IgD-negative memory B cell (primary cell): Measurements from ENCODE around the gene POLR2L. TPM values are rescaled to one million over a fixed set of nuclear protein-coding genes. Genes with fewer than 3 reads are reported as not detected.

Experiments used
- H3K27ac Mint-ChIP-seq, 3 donors: one replicate each; pipeline ENCODE4 v1.8.0; 2020 to 2022; ENCODE audit warnings: mild to moderate bottlenecking in 3 of 3, mixed read lengths in 3 of 3, moderate library complexity in 1 of 3
- H3K27me3 Mint-ChIP-seq: one replicate; pipeline ENCODE4 v1.8.0; 2021; ENCODE audit warnings: mixed read lengths
- H3K36me3 Mint-ChIP-seq: one replicate; pipeline ENCODE4 v1.8.0; 2020; ENCODE audit warnings: mild to moderate bottlenecking, mixed read lengths
- H3K4me1 Mint-ChIP-seq, 3 donors: one replicate each; pipeline ENCODE4 v1.8.0; 2020 to 2022; ENCODE audit warnings: mixed read lengths in 3 of 3, mild to moderate bottlenecking in 1 of 3
- H3K4me3 Mint-ChIP-seq, 4 donors: one replicate each; pipeline ENCODE4 v1.8.0; 2020 to 2022; ENCODE audit warnings: mild to moderate bottlenecking in 4 of 4, mixed read lengths in 4 of 4, moderate library complexity in 3 of 4
- H3K9me3 Mint-ChIP-seq, 3 donors: one replicate each; pipeline ENCODE4 v1.8.0; 2020 to 2021; ENCODE audit warnings: mixed read lengths in 3 of 3, mild to moderate bottlenecking in 1 of 3
- polyA plus RNA-seq: library from polyadenylated mRNA; unstranded; fragments of 300-500 nt; fragmentation: Illumina TruSeq; gene quantifications from one replicate; pipeline ENCODE4 v1.2.3, GENCODE V29; 2021

The POLR2L gene
- polyA plus RNA-seq, 1 donor from 2014 or later, result 96.7 TPM

DNA sequence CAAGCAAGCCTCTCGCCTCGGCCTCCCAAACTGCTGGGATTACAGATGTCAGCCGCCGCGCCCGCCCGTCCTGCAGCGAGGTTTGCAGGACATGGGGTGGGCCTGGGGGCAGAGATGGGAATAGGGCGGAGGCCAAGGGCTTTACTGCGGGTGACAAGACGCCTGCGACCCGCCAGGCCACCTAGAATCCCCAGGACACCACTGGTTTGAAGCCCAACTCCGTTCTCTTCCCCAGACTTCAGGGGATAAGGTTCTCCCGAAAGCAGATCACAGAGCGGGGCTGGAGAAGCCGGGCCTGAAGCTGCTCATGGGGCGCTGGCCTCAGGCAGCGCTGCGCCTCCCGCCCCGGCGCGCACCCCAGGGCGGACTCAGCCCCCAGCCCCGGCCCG is 354 bp downstream of the POLR2L start:
- Mint-ChIP-seq H3K36me3 (no peaks in the 10 kb centered on the region), H3K27me3 (peaks cover 2% of the 10 kb centered on the region), H3K9me3 (no peaks in the 10 kb centered on the region), H3K4me1 (peaks cover 0 to 17% (median 6%) of the 10 kb centered on the region in 3 donors), H3K27ac (peak overlapping the region in 2 of 3 donors; percentile 63 to 72), H3K4me3 (peak overlapping the region; percentile 86 to 95 (median 89))

DNA sequence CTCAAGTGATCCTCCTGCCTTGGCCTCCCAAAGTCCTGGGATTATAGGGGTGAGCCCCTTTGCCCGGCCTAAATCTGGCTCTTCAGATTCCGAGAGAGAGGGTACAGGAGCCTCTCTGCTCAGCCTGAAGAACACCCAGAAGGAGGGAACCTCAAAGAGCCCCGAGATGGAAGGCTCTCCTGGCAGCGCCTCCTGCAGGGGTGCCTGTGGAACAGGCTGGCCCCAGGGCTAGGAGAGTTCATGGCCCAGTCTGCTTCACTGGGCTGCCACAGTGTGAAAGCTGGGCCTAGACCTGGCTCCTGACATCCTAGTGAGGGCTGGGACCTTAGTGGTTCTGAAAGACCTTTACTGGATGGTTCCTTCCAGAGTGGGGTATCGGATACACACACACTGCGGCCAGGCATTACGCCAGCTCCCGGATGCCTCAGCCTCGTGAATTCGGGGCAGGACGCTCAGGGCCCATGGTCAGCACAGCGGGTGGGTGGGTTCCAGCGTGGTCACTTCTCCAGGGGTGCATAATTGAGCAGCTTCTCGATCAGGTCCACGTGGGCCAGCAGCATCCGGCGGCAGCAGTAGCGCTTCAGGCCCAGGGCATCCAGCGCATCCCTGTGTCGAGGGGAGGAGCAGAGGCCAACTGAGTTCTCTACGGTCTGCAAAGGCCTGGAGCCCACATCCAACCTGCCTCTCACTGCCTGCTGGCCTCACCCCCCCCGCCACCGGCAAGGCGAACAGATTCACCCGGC is 2.3 kb downstream of the POLR2L start:
- Mint-ChIP-seq H3K36me3 (peaks cover 2% of the 10 kb centered on the region), H3K4me1 (peaks cover 0 to 17% (median 8%) of the 10 kb centered on the region in 3 donors), H3K4me3 (peak overlapping the region in 3 of 4 donors; percentile 25 to 90 (median 58)), H3K27me3 (peaks cover 2% of the 10 kb centered on the region), H3K27ac (peak overlapping the region in 1 of 3 donors; percentile 79), H3K9me3 (no peaks in the 10 kb centered on the region)

- Mint-ChIP-seq H3K27ac (no peak overlapping the region), H3K36me3 (peaks cover 2% of the 10 kb centered on the region), H3K9me3 (no peaks in the 10 kb centered on the region), H3K4me1 (peaks cover 2 to 17% (median 8%) of the 10 kb centered on the region in 3 donors), H3K27me3 (peaks cover 2% of the 10 kb centered on the region), H3K4me3 (peak overlapping the region in 1 of 4 donors; percentile 90)
Measured at GRCh38 chr11:839280-839623, 3.1 kb downstream of the POLR2L start.

DNA sequence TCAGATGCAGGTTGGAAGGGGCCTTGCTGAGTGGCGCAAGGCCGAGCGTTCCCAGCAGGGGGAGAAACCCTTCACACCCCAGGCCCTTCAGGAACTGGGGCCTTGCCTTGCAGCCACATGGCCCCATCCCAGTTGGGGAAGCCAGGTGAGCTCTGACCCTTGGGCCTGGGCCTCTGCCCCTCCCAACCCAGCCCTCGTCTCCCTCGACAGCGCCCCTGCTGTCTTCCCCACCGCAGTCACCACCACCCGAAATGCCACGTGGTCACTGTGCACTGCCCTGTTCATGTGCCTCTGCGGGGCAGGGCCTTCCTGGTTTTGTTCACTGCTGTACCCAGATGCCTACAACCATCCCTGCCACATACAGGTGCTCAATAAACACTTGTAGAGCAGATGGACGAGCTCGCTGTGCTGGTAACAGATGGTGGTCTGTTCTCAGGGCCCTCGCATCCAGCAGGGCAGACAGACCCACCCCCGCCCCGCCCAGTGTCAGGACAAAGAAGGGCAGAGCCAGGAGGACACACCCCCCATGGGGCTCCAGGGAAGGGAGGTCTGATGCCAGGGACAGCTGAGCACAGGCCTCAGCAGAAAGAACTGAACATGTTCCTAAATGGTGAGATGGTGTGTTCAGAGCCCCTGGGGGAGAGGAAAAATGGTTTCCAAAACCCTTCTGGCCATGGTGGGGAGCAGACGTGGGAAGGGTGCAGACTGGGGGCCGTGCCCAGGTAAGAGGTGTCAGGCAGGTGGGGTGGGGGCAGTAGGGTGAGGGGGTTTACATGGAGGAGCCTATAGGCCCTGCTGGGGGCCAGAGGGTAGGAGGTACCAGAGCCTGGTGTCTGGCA is 3.7 kb downstream of the POLR2L start:
- Mint-ChIP-seq H3K4me3 (peak overlapping the region in 1 of 4 donors; percentile 90), H3K4me1 (peaks cover 7 to 14% (median 8%) of the 10 kb centered on the region in 3 donors), H3K27me3 (peaks cover 2% of the 10 kb centered on the region), H3K27ac (peak overlapping the region in 1 of 3 donors; percentile 48), H3K36me3 (peaks cover 2% of the 10 kb centered on the region), H3K9me3 (no peaks in the 10 kb centered on the region)

DNA sequence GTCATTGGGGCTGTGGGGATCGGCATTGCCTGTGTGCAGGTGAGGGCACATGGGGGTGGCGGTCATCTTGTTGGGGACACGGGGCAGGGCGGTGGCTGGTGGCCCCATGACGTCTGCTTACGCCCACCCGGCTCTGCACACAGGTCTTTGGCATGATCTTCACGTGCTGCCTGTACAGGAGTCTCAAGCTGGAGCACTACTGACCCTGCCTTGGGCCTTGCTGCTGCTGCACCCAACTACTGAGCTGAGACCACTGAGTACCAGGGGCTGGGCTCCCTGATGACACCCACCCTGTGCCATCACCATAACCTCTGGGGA is 4.4 kb downstream of the POLR2L start:
- Mint-ChIP-seq H3K4me3 (peak overlapping the region in 1 of 4 donors; percentile 33), H3K9me3 (no peaks in the 10 kb centered on the region), H3K36me3 (peaks cover 2% of the 10 kb centered on the region), H3K4me1 (peaks cover 6 to 11% (median 7%) of the 10 kb centered on the region in 3 donors), H3K27me3 (no peaks in the 10 kb centered on the region), H3K27ac (no peak overlapping the region)

DNA sequence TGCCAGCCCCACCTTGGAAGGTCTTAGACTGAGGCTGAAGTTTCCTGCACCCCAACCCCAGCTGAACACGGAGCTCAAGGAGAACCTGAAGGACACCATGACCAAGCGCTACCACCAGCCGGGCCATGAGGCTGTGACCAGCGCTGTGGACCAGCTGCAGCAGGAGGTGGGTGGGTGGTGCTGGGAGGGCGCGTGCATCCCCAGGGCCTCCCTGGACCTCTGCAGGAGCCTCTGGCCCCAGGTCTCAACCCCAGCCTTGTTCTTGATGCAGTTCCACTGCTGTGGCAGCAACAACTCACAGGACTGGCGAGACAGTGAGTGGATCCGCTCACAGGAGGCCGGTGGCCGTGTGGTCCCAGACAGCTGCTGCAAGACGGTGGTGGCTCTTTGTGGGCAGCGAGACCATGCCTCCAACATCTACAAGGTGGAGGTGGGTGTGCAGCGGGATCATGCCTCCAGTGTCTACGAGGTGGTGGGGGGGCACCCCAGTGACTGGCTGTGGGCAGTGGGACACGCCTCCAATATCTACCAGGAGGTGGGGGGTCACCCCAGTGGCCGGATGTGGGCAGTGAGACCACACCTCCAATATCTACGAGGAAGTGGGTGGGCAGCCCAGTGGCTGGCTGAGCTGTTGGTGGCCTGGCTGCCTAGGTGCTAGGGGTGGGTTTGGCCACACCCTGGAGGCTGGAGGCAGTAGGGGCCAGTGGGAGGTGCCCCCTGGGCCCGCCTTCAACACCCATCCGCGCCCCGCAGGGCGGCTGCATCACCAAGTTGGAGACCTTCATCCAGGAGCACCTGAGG is 4.9 kb downstream of the POLR2L start:
- H3K27me3 Mint-ChIP-seq, result no peaks in the 10 kb centered on the region
- H3K27ac Mint-ChIP-seq, result no peak overlapping the region
- peak overlapping the region in 2 of 4 donors; percentile 12 for H3K4me3 Mint-ChIP-seq
- H3K36me3 Mint-ChIP-seq, result peaks cover 2% of the 10 kb centered on the region
- H3K9me3 Mint-ChIP-seq, result no peaks in the 10 kb centered on the region
- H3K4me1 Mint-ChIP-seq, result peaks cover 6 to 11% (median 7%) of the 10 kb centered on the region in 3 donors

- Mint-ChIP-seq H3K9me3 (no peaks in the 10 kb centered on the region), H3K4me1 (peaks cover 6 to 11% (median 8%) of the 10 kb centered on the region in 3 donors), H3K36me3 (peaks cover 2% of the 10 kb centered on the region), H3K27me3 (peaks cover under 1% of the 10 kb centered on the region), H3K4me3 (peak overlapping the region in 1 of 4 donors; percentile 63), H3K27ac (peak overlapping the region in 1 of 3 donors; percentile 19)
Measured at GRCh38 chr11:836700-837099, 5.6 kb downstream of the POLR2L start.

DNA sequence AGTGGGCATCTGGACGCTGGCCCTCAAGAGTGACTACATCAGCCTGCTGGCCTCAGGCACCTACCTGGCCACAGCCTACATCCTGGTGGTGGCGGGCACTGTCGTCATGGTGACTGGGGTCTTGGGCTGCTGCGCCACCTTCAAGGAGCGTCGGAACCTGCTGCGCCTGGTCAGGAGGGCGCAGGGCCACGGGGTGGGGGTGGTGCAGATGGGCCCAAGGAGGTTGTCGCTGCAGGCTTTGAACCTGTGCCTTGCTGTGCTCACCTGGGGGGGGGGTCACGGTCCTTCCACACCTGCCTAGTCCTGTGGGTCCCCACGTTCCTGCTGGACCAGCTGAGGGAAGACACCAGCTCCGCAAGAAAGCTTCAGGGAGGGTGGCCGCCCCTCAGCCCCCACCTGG is 6.1 kb downstream of the POLR2L start:
- peaks cover 2% of the 10 kb centered on the region for H3K36me3 Mint-ChIP-seq
- peak overlapping the region in 1 of 3 donors; percentile 19 for H3K27ac Mint-ChIP-seq
- H3K4me1 Mint-ChIP-seq, result peaks cover 6 to 11% (median 9%) of the 10 kb centered on the region in 3 donors
- H3K4me3 Mint-ChIP-seq, result no peak overlapping the region
- peaks cover 2% of the 10 kb centered on the region for H3K27me3 Mint-ChIP-seq
- no peaks in the 10 kb centered on the region for H3K9me3 Mint-ChIP-seq

DNA sequence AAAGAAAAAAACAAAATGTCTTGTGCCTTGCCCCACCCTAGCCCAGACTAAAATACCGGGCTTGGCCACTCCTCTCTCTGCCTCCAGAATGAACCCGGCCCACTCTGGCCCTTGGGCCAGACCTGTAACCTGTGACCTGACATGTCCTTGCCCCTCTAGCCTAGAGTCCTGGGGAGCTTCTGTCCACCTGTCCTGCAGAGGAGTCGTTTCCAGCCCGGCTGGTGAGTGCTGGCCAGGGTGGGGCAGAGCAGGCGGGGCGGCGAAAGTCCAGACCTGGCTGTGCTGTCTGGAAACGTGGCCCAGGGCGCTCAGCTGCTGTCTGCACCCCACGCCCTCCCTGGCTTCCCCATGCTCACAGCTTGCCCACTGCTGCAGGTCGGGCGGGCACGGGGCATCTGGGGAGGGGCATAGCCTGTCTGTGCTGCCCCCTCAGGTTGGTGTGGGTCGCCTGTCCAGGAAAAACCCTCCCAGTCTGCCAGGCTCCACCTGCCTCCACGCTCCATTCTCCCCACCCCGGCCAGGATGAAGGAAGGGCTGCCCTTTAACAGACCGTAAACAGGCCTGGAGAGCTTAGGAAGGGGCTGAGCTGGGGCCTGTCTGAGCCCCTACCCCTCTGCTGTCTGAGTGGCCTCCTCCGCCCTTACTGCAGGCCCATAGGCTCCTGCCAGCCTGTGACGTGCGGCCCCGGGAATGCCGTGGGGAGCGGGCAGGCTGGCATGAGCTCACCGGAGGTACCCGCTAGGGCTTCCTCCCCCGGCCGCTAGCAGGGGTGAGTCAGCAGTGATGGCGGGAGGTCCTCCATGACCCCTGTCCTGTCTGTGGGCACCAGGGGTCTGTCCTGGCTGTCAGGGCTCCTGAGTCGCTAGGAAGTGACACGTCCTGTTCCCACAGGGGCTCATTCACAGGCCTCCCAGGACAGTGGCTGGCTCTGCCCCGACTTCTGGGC is 7.7 kb downstream of the POLR2L start:
- Mint-ChIP-seq H3K9me3 (no peaks in the 10 kb centered on the region), H3K4me3 (peak overlapping the region; percentile 47 to 82 (median 72)), H3K27ac (peak overlapping the region in 1 of 3 donors; percentile 23), H3K36me3 (peaks cover 2% of the 10 kb centered on the region), H3K27me3 (peaks cover 2% of the 10 kb centered on the region), H3K4me1 (peaks cover 0 to 11% (median 1%) of the 10 kb centered on the region in 3 donors)

- Mint-ChIP-seq H3K36me3 (peaks cover 2% of the 10 kb centered on the region), H3K4me1 (peaks cover 7 to 11% (median 8%) of the 10 kb centered on the region in 3 donors), H3K9me3 (no peaks in the 10 kb centered on the region), H3K27me3 (peaks cover 4% of the 10 kb centered on the region), H3K4me3 (peak overlapping the region; percentile 63 to 84 (median 81)), H3K27ac (peak overlapping the region in 2 of 3 donors; percentile 23 to 72)
Measured at GRCh38 chr11:833849-834311, 8.4 kb downstream of the POLR2L start.

DNA sequence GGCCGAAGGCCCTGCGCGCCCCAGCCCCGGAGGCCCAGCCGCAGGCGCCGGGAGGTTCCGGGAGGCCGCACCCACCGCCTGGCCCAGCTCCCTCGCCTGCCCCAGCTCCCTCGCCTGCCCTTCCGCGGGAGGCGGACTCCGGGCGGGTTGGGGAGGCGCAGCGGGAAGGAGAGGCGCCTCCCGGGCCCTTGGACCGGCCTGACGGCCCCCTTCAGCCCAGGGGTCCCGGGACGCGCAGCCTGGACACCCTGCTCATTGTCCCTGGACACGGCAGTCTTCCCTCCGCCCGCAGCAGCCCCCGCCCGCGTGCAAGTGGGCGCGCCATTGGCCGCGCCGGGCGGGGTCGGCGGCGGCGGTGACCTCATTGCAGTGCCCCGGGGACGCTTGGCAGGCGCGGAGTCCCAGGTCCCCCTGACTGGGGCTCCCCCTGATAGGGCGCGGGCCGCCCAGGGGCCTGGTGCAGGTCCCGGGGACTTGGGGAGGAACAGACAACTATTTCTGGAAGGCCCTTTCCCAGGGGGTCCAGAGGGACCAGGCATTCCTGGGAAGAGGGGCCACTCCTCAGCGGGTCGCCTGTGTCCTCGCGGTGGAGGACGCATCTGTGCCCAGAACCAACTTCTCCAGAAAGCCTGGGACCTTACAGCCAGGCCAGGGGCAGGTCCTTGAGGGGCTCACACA is 9.1 kb downstream of the POLR2L start:
- Mint-ChIP-seq H3K4me3 (peak overlapping the region in 2 of 4 donors; percentile 82 to 84), H3K4me1 (peaks cover 11% of the 10 kb centered on the region in 3 donors), H3K9me3 (no peaks in the 10 kb centered on the region), H3K27ac (no peak overlapping the region), H3K27me3 (peaks cover 7% of the 10 kb centered on the region), H3K36me3 (peaks cover 2% of the 10 kb centered on the region)

DNA sequence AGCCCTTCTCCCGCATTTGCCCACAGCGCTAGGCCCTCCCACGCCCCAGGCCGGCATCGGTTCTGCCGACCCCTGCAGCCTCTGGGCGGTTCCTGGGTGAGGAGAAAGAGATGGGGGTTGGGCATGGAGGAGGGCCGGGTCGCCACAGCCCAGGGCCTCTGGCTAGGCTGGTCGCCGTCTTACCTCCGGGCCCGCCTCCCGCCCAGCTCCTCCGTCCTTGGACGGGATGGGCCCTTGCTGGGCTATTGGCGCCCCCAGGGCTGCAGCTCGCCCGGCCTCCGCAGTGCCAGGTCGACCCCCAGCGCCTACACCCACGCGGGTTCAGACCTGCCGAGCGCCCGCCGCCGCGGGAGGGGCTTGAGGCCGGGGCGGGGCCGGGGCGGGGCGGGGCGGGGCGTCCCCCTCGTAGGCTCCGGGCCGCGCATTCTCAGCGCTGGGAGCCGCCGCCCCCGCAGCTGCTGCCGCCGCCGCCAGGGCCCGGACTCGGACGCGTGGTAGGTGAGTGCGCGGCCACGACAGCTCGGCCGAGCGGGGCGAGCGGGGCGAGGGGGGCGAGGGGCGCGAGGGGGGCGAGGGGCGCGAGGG is 9.7 kb downstream of the POLR2L start, which contains the start of gene CD151:
Gene CD151 (plus strand): TSS at position 424 of the 585 bp plus-strand sequence. CDS start 3,118 bp downstream, outside the sequence.
- peaks cover 7% of the 10 kb centered on the region for H3K27me3 Mint-ChIP-seq
- H3K4me1 Mint-ChIP-seq, result peaks cover 14 to 17% (median 16%) of the 10 kb centered on the region in 3 donors
- H3K27ac Mint-ChIP-seq, result peak within 1 kb of the TSS in 2 of 3 donors; percentile 23 to 72
- H3K9me3 Mint-ChIP-seq, result no peaks in the 10 kb centered on the region
- H3K4me3 Mint-ChIP-seq, result peak within 1 kb of the TSS; percentile 63 to 85 (median 84)
- H3K36me3 Mint-ChIP-seq, result peaks cover 3% of the 10 kb centered on the region
